Panc1 (cell line): Measurements from ENCODE around the gene SDK2. TPM values are rescaled to one million over a fixed set of nuclear protein-coding genes. Genes with fewer than 3 reads are reported as not detected.

Experiments
- ATAC-seq: fragments of 200-7000 bp; cut with Tn5 transposase; 2 replicates; pipeline ENCODE4 v1.9.1; 2020; ENCODE audit warnings: mild to moderate bottlenecking, moderate library complexity
- BruUV-seq: library from RNA; stranded (reverse); fragments of 400-500 nt; replicated peaks from 2 replicates; lab custom pipeline; 2021; lab: Mats Ljungman, UMichigan
- CTCF ChIA-PET: fragments of 300-600 bp; sonication (Branson Sonifier 250); formaldehyde crosslinking; loops from one replicate; lab custom pipeline; 2022; ENCODE audit warnings: antibody characterized with exemption; lab: Charles Lee
- POLR2A ChIA-PET: fragments of 300-600 bp; sonication (Branson Sonifier 250); formaldehyde crosslinking; loops from one replicate; lab custom pipeline; 2022; ENCODE audit warnings: antibody characterized with exemption; lab: Charles Lee
- DNase-seq: peaks from one replicate; pipeline ENCODE4 v3.0.0-alpha.2; 2010; ENCODE audit warnings: low read depth, low spot score
- H3K27ac ChIP-seq: 2 replicates; pipeline ENCODE4 v1.5.1; 2011; ENCODE audit warnings: mild to moderate bottlenecking, low read length, inconsistent platforms
- H3K27me3 ChIP-seq: fragments of 200-500 bp; sonication (Bioruptor generic); 2 replicates; pipeline ENCODE4 v1.6.0; 2014; ENCODE audit warnings: low read length, inconsistent platforms; ENCODE audit not compliant: control insufficient read depth, insufficient read depth
- H3K36me3 ChIP-seq: fragments of 200-500 bp; sonication (Bioruptor generic); 2 replicates; pipeline ENCODE4 v1.5.1; 2014; ENCODE audit warnings: inconsistent platforms, mild to moderate bottlenecking, low read length, moderate library complexity; ENCODE audit not compliant: control insufficient read depth, insufficient read depth
- H3K4me1 ChIP-seq: 2 replicates; pipeline ENCODE4 v1.5.1; 2011; ENCODE audit warnings: inconsistent platforms, mild to moderate bottlenecking, low read length, moderate library complexity; ENCODE audit not compliant: control insufficient read depth, insufficient read depth
- H3K4me3 ChIP-seq, 2 experiments: 2 replicates each; pipeline ENCODE4 v1.5.1; 2011 to 2012; ENCODE audit warnings: low read depth in 2 of 2, low read length in 2 of 2, mild to moderate bottlenecking in 2 of 2, inconsistent platforms in 1 of 2, moderate library complexity in 1 of 2
- H3K9me3 ChIP-seq: fragments of 200-500 bp; sonication (Bioruptor generic); 2 replicates; pipeline ENCODE4 v1.5.1; 2014; ENCODE audit warnings: low read depth, mild to moderate bottlenecking, inconsistent platforms, low read length, moderate library complexity; ENCODE audit not compliant: control insufficient read depth, insufficient read depth
- POLR2AphosphoS5 ChIP-seq: IDR thresholded peaks from 2 replicates; pipeline ENCODE4 v1.6.1; 2012; ENCODE audit warnings: mild to moderate bottlenecking, low read depth, low read length, moderate library complexity
- SIN3A ChIP-seq: IDR thresholded peaks from 2 replicates; pipeline ENCODE4 v1.6.1; 2012; ENCODE audit warnings: low read depth, mild to moderate bottlenecking, low read length, moderate library complexity, borderline replicate concordance; ENCODE audit not compliant: insufficient read depth
- TCF7L2 ChIP-seq: IDR thresholded peaks from 2 replicates; pipeline ENCODE4 v1.6.1; 2011; ENCODE audit warnings: mild to moderate bottlenecking, low read depth, low read length, inconsistent platforms
- in situ Hi-C: cut with HindIII; loops from 2 replicates; pipeline ENCODE4 v1.10.0; 2016; ENCODE audit warnings: low sequenced_read_pairs, low pct_unique_long_range_greater_than_20kb
- intact Hi-C: fragments of 100-400 bp; cut with micrococcal nuclease; formaldehyde crosslinking; loops from one replicate; pipeline ENCODE4 v1.10.0; 2022; ENCODE audit not compliant: unreplicated experiment
- total RNA-seq: library from RNA; stranded (reverse); gene quantifications from one replicate; pipeline ENCODE4 v1.2.1, GENCODE V29; 2021; ENCODE audit not compliant: unreplicated experiment
- TF ChIP-seq, protein P1 (sequence below), 2 experiments: IDR thresholded peaks; 2 replicates each; pipeline ENCODE4 v1.6.1; 2011 to 2012; ENCODE audit warnings: low read depth in 2 of 2, control low read depth in 1 of 2, low read length in 1 of 2, mild to moderate bottlenecking in 1 of 2, moderate library complexity in 1 of 2; ENCODE audit not compliant: insufficient read depth in 1 of 2
- TF ChIP-seq, protein P2 (sequence below): fragments of 450-650 bp; IDR thresholded peaks from 2 replicates; pipeline ENCODE4 v1.5.1; 2017; ENCODE audit warnings: mild to moderate bottlenecking

The SDK2 gene
- total RNA-seq, 1 experiment from 2014 or later = 0.41 TPM

DNA sequence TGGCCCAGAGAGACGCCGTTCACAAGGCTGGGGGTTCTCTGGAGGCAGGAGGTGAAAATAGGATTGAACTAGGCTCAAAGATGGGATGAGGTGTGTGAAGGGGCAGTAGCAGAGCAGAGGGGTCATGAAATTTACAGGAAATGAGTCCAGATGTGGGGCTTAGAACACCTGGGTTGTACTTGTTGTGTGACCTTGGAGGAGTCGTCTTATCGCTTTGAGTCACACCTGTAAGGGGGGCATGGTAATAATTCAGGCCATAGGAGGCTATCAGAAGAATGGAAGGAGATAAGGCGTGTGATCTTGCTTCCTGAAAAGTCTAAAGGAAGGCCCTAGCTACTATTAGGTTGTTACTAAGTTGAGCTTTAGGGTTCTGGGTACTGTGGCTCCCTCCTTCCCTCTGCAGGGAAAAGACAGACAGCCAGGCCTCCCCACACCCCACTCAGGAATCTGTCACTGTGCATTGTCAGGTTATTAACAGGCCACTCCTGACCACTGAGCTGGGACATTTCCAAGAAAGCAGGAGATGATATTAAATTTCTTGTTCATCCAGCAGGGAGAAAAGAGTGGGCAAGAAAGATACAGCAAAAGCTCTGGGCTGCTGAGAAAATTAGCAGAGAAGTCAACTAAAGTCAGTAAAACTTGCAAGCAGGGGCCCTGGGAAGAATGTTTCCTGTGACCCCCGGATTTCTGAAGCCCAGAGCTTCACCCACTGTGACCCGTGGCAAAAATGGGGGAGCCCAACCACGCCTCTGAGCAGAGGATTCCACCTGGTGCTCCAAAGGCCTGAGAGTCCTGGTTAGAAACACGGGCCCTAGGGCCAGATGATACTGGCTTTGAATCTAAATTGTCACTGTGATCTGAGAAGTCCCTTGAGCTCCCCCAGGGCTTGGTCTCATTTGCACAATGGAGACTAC lies 326.5 kb downstream of the SDK2 start:
- no peaks in the 10 kb centered on the region for H3K4me1 ChIP-seq
- H3K4me3 ChIP-seq = no peak overlapping the region
- intact Hi-C loops (no loop called here), in situ Hi-C loops (no loop called here)
- no peak for TF ChIP-seq POLR2AphosphoS5
- TF ChIP-seq, protein P1, sequence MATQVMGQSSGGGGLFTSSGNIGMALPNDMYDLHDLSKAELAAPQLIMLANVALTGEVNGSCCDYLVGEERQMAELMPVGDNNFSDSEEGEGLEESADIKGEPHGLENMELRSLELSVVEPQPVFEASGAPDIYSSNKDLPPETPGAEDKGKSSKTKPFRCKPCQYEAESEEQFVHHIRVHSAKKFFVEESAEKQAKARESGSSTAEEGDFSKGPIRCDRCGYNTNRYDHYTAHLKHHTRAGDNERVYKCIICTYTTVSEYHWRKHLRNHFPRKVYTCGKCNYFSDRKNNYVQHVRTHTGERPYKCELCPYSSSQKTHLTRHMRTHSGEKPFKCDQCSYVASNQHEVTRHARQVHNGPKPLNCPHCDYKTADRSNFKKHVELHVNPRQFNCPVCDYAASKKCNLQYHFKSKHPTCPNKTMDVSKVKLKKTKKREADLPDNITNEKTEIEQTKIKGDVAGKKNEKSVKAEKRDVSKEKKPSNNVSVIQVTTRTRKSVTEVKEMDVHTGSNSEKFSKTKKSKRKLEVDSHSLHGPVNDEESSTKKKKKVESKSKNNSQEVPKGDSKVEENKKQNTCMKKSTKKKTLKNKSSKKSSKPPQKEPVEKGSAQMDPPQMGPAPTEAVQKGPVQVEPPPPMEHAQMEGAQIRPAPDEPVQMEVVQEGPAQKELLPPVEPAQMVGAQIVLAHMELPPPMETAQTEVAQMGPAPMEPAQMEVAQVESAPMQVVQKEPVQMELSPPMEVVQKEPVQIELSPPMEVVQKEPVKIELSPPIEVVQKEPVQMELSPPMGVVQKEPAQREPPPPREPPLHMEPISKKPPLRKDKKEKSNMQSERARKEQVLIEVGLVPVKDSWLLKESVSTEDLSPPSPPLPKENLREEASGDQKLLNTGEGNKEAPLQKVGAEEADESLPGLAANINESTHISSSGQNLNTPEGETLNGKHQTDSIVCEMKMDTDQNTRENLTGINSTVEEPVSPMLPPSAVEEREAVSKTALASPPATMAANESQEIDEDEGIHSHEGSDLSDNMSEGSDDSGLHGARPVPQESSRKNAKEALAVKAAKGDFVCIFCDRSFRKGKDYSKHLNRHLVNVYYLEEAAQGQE (IDR thresholded peaks at IDR 0.05; ENCODE audit: insufficient read depth in 1 of 2, low read depth in 2 of 2, low read length in 1 of 2) = no peak
- no peak overlapping the region for H3K27ac ChIP-seq
- POLR2A ChIA-PET = no interaction called here
- no peak for ATAC-seq
- no peak for DNase-seq
- CTCF ChIA-PET = interaction anchor here (1.3 kb wide), 1 partner anchor 11 kb away, joined by 3 read pairs; no protein-coding TSS in a partner anchor
- no peaks in the 10 kb centered on the region for H3K36me3 ChIP-seq
- no TSS peak for BruUV-seq
- no peaks in the 10 kb centered on the region for H3K27me3 ChIP-seq
- H3K9me3 ChIP-seq = no peaks in the 10 kb centered on the region

DNA sequence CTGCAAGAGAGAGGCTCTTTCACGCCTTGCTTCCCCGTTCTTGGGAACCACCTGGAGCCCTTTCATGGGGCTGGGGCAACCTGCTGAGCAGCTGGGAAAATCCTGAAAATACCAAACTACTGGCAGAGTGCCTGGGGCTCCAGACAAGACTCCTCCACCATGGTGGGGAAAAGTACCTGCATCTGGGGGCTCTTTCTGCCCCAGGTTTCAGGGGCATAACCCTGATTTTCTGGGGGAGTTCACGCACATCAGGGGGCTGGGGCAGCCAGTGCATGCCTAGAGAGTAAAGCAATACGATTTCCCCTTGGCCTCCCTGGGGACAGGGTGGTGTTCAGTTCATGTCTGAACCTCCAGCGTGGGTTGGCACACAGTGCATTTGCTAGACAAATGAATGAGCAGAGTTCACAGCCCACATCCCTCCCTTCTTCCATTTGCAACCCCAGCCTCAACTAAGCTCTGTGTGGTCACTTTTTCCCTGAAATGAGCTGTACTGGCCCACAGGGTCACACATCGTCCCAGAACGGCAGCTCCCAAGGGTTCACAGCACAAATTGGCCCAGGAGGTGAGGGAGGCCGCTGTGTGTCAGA lies 327.2 kb downstream of the SDK2 start:
- H3K4me3 ChIP-seq = no peak overlapping the region
- no peak for ATAC-seq
- CTCF ChIA-PET = interaction anchor here (1.3 kb wide), 1 partner anchor 10 kb away, joined by 3 read pairs; no protein-coding TSS in a partner anchor
- H3K36me3 ChIP-seq = no peaks in the 10 kb centered on the region
- no peaks in the 10 kb centered on the region for H3K9me3 ChIP-seq
- POLR2A ChIA-PET = interaction anchor here (0.7 kb wide), 1 partner anchor 684 kb away, joined by 3 read pairs; no protein-coding TSS in a partner anchor
- intact Hi-C loops = no loop called here
- TF ChIP-seq SIN3A (no peak), POLR2AphosphoS5 (no peak), TCF7L2 (no peak)
- TF ChIP-seq, protein P2, sequence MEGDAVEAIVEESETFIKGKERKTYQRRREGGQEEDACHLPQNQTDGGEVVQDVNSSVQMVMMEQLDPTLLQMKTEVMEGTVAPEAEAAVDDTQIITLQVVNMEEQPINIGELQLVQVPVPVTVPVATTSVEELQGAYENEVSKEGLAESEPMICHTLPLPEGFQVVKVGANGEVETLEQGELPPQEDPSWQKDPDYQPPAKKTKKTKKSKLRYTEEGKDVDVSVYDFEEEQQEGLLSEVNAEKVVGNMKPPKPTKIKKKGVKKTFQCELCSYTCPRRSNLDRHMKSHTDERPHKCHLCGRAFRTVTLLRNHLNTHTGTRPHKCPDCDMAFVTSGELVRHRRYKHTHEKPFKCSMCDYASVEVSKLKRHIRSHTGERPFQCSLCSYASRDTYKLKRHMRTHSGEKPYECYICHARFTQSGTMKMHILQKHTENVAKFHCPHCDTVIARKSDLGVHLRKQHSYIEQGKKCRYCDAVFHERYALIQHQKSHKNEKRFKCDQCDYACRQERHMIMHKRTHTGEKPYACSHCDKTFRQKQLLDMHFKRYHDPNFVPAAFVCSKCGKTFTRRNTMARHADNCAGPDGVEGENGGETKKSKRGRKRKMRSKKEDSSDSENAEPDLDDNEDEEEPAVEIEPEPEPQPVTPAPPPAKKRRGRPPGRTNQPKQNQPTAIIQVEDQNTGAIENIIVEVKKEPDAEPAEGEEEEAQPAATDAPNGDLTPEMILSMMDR = no peak
- TF ChIP-seq, protein P1 (IDR thresholded peaks at IDR 0.05; ENCODE audit: insufficient read depth in 1 of 2, low read depth in 2 of 2, low read length in 1 of 2) = no peak
- no peak for DNase-seq
- H3K4me1 ChIP-seq = 0 out of 2 replicates have a peak, but pooled peaks cover 3% of the 10 kb centered on the region
- H3K27ac ChIP-seq = no peak overlapping the region
- in situ Hi-C loops = no loop called here
- H3K27me3 ChIP-seq = no peaks in the 10 kb centered on the region
- BruUV-seq = no TSS peak
